Measurements from ENCODE around the gene ZNFX1.
A peak's percentile ranks its signal among the peaks of the same experiment; 100 is the strongest.
"Not testable (repeated sequence)": the region's sequence is repeated elsewhere in the genome, so short reads cannot be mapped to it uniquely, and the experiment has no call there.

The ZNFX1 gene

GRCh38 chr20:49218739-49219090 is 59.1 kb downstream of the ZNFX1 start:
- Histone ChIP-seq H3K36me3 (ENCODE audit: insufficient read depth, low read length) (peaks cover 22% of the 10 kb centered on the region), H3K9ac (ENCODE audit: low read depth, low read length) (peak overlapping the region; percentile 89), H3K4me2 (ENCODE audit: low read length) (peak overlapping the region; percentile 64), H3K4me1 (ENCODE audit: control insufficient read depth, insufficient read depth, low read length) (peaks cover 18% of the 10 kb centered on the region), H3K4me3 (ENCODE audit: low read length) (peak overlapping the region; percentile 85)
- H3K27me3 ChIP-seq (ENCODE audit: control insufficient read depth, insufficient read depth, low read length); H3K9me3 ChIP-seq (replicated peaks; ENCODE audit: low read length): not testable (repeated sequence)

GRCh38 chr20:49216991-49217578 is 60.8 kb downstream of the ZNFX1 start:
- H3K4me2 ChIP-seq (ENCODE audit: low read length): peak overlapping the region; percentile 75
- no peak overlapping the region for H3K9ac ChIP-seq (ENCODE audit: low read depth, low read length)
- H3K4me3 ChIP-seq (ENCODE audit: low read length): peak overlapping the region; percentile 39
- H3K27me3 ChIP-seq (ENCODE audit: control insufficient read depth, insufficient read depth, low read length): no peaks in the 10 kb centered on the region
- no peaks in the 10 kb centered on the region for H3K9me3 ChIP-seq (replicated peaks; ENCODE audit: low read length)
- peaks cover 18% of the 10 kb centered on the region for H3K4me1 ChIP-seq (ENCODE audit: control insufficient read depth, insufficient read depth, low read length)
- peaks cover 10% of the 10 kb centered on the region for H3K36me3 ChIP-seq (ENCODE audit: insufficient read depth, low read length)

- Histone ChIP-seq H3K9ac (ENCODE audit: low read depth, low read length) (no peak overlapping the region), H3K4me3 (ENCODE audit: low read length) (no peak overlapping the region), H3K36me3 (ENCODE audit: insufficient read depth, low read length) (no peaks in the 10 kb centered on the region), H3K4me2 (ENCODE audit: low read length) (no peak overlapping the region), H3K27me3 (ENCODE audit: control insufficient read depth, insufficient read depth, low read length) (no peaks in the 10 kb centered on the region), H3K4me1 (ENCODE audit: control insufficient read depth, insufficient read depth, low read length) (peaks cover 8% of the 10 kb centered on the region), H3K9me3 (replicated peaks; ENCODE audit: low read length) (peaks cover 2% of the 10 kb centered on the region)
Measured at GRCh38 chr20:49215232-49215631, 62.6 kb downstream of the ZNFX1 start.

GRCh38 chr20:49214571-49214970 is 63.3 kb downstream of the ZNFX1 start:
- Histone ChIP-seq H3K36me3 (ENCODE audit: insufficient read depth, low read length) (no peaks in the 10 kb centered on the region), H3K4me3 (ENCODE audit: low read length) (no peak overlapping the region), H3K4me1 (ENCODE audit: control insufficient read depth, insufficient read depth, low read length) (peaks cover 6% of the 10 kb centered on the region), H3K27me3 (ENCODE audit: control insufficient read depth, insufficient read depth, low read length) (no peaks in the 10 kb centered on the region), H3K4me2 (ENCODE audit: low read length) (no peak overlapping the region), H3K9me3 (replicated peaks; ENCODE audit: low read length) (peaks cover 5% of the 10 kb centered on the region), H3K9ac (ENCODE audit: low read depth, low read length) (no peak overlapping the region)

- H3K4me2 ChIP-seq (ENCODE audit: low read length): no peak overlapping the region
Measured at GRCh38 chr20:49210757-49211110, 67.1 kb downstream of the ZNFX1 start.

GRCh38 chr20:49210101-49210756 is 67.6 kb downstream of the ZNFX1 start:
- H3K4me2 ChIP-seq (ENCODE audit: low read length): no peak overlapping the region
- H3K4me3 ChIP-seq (ENCODE audit: low read length): no peak overlapping the region
- H3K36me3 ChIP-seq (ENCODE audit: insufficient read depth, low read length): no peaks in the 10 kb centered on the region
- no peaks in the 10 kb centered on the region for H3K4me1 ChIP-seq (ENCODE audit: control insufficient read depth, insufficient read depth, low read length)
- H3K27me3 ChIP-seq (ENCODE audit: control insufficient read depth, insufficient read depth, low read length): no peaks in the 10 kb centered on the region
- H3K9me3 ChIP-seq (replicated peaks; ENCODE audit: low read length): peaks cover 5% of the 10 kb centered on the region
- H3K9ac ChIP-seq (ENCODE audit: low read depth, low read length): no peak overlapping the region

More at GRCh38 chr20:49210757-49211110, 67.1 kb downstream of the ZNFX1 start:
- Histone ChIP-seq H3K9ac (ENCODE audit: low read depth, low read length) (no peak overlapping the region), H3K9me3 (replicated peaks; ENCODE audit: low read length) (peaks cover 5% of the 10 kb centered on the region), H3K4me3 (ENCODE audit: low read length) (no peak overlapping the region), H3K36me3 (ENCODE audit: insufficient read depth, low read length) (no peaks in the 10 kb centered on the region), H3K27me3 (ENCODE audit: control insufficient read depth, insufficient read depth, low read length) (no peaks in the 10 kb centered on the region), H3K4me1 (ENCODE audit: control insufficient read depth, insufficient read depth, low read length) (no peaks in the 10 kb centered on the region)

GRCh38 chr20:49207076-49207475 is 70.8 kb downstream of the ZNFX1 start:
- Histone ChIP-seq H3K4me3 (ENCODE audit: low read length) (no peak overlapping the region), H3K36me3 (ENCODE audit: insufficient read depth, low read length) (no peaks in the 10 kb centered on the region), H3K9me3 (replicated peaks; ENCODE audit: low read length) (peaks cover 5% of the 10 kb centered on the region), H3K4me1 (ENCODE audit: control insufficient read depth, insufficient read depth, low read length) (no peaks in the 10 kb centered on the region), H3K9ac (ENCODE audit: low read depth, low read length) (no peak overlapping the region), H3K4me2 (ENCODE audit: low read length) (no peak overlapping the region), H3K27me3 (ENCODE audit: control insufficient read depth, insufficient read depth, low read length) (no peaks in the 10 kb centered on the region)

GRCh38 chr20:49203746-49204145 is 74.1 kb downstream of the ZNFX1 start:
- no peaks in the 10 kb centered on the region for H3K9me3 ChIP-seq (replicated peaks; ENCODE audit: low read length)
- H3K4me2 ChIP-seq (ENCODE audit: low read length): no peak overlapping the region
- no peaks in the 10 kb centered on the region for H3K27me3 ChIP-seq (ENCODE audit: control insufficient read depth, insufficient read depth, low read length)
- H3K4me1 ChIP-seq (ENCODE audit: control insufficient read depth, insufficient read depth, low read length): no peaks in the 10 kb centered on the region
- H3K36me3 ChIP-seq (ENCODE audit: insufficient read depth, low read length): no peaks in the 10 kb centered on the region
- H3K4me3 ChIP-seq (ENCODE audit: low read length): no peak overlapping the region
- H3K9ac ChIP-seq (ENCODE audit: low read depth, low read length): no peak overlapping the region

GRCh38 chr20:49203011-49203410 is 74.8 kb downstream of the ZNFX1 start:
- H3K9me3 ChIP-seq (replicated peaks; ENCODE audit: low read length): no peaks in the 10 kb centered on the region
- no peaks in the 10 kb centered on the region for H3K36me3 ChIP-seq (ENCODE audit: insufficient read depth, low read length)
- no peaks in the 10 kb centered on the region for H3K27me3 ChIP-seq (ENCODE audit: control insufficient read depth, insufficient read depth, low read length)
- no peak overlapping the region for H3K9ac ChIP-seq (ENCODE audit: low read depth, low read length)
- H3K4me1 ChIP-seq (ENCODE audit: control insufficient read depth, insufficient read depth, low read length): no peaks in the 10 kb centered on the region
- no peak overlapping the region for H3K4me2 ChIP-seq (ENCODE audit: low read length)
- no peak overlapping the region for H3K4me3 ChIP-seq (ENCODE audit: low read length)

- no peak overlapping the region for H3K4me2 ChIP-seq (ENCODE audit: low read length)
- no peak overlapping the region for H3K9ac ChIP-seq (ENCODE audit: low read depth, low read length)
- no peaks in the 10 kb centered on the region for H3K9me3 ChIP-seq (replicated peaks; ENCODE audit: low read length)
- no peaks in the 10 kb centered on the region for H3K36me3 ChIP-seq (ENCODE audit: insufficient read depth, low read length)
- no peaks in the 10 kb centered on the region for H3K4me1 ChIP-seq (ENCODE audit: control insufficient read depth, insufficient read depth, low read length)
- H3K4me3 ChIP-seq (ENCODE audit: low read length): no peak overlapping the region
- H3K27me3 ChIP-seq (ENCODE audit: control insufficient read depth, insufficient read depth, low read length): no peaks in the 10 kb centered on the region
Measured at GRCh38 chr20:49199729-49200293, 78.0 kb downstream of the ZNFX1 start.

GRCh38 chr20:49192944-49193518 is 84.8 kb downstream of the ZNFX1 start:
- not testable (repeated sequence) for H3K27me3 ChIP-seq (ENCODE audit: control insufficient read depth, insufficient read depth, low read length); H3K4me1 ChIP-seq (ENCODE audit: control insufficient read depth, insufficient read depth, low read length); H3K36me3 ChIP-seq (ENCODE audit: insufficient read depth, low read length); H3K9ac ChIP-seq (ENCODE audit: low read depth, low read length); H3K4me2 ChIP-seq (ENCODE audit: low read length); H3K9me3 ChIP-seq (replicated peaks; ENCODE audit: low read length); H3K4me3 ChIP-seq (ENCODE audit: low read length)
